ENCODE data around the gene DOK3. TPM values are rescaled to one million over a fixed set of nuclear protein-coding genes. Genes with fewer than 3 reads are reported as not detected.

Gene DOK3
- total and polyA plus RNA-seq, 10 of the 15 experiments (the other 5 are each of a cell fraction or from before 2014, with no cell fraction given): 6.6 to 107 (median 52.1) TPM

- Histone ChIP-seq H3K9me3 (replicated peaks; ENCODE audit: control insufficient read depth, insufficient read depth, low read length) (no peaks in the 10 kb centered on the region), H3K4me3 (no peak overlapping the region), H3K27me3 (replicated peaks in 1 of 2; ENCODE audit: control insufficient read depth in 2 of 2, insufficient read depth in 2 of 2, low read length in 1 of 2) (no peaks in the 10 kb centered on the region), H3K9ac (ENCODE audit: control insufficient read depth, insufficient read depth, low read length) (no peak overlapping the region), H4K20me1 (ENCODE audit: control insufficient read depth, insufficient read depth) (no peaks in the 10 kb centered on the region), H3K27ac (ENCODE audit: control insufficient read depth, insufficient read depth) (no peak overlapping the region), H3K36me3 (ENCODE audit: control insufficient read depth in 2 of 2, insufficient read depth in 2 of 2, low read length in 1 of 2) (peaks cover 6 to 25% of the 10 kb centered on the region in 2 experiments; a peak in 3 of 4 replicates), H2AFZ (ENCODE audit: control insufficient read depth, low read depth, low read length) (no peak overlapping the region), H3K4me1 (ENCODE audit: control insufficient read depth, insufficient read depth, low read length) (no peaks in the 10 kb centered on the region), H3K79me2 (ENCODE audit: control insufficient read depth, insufficient read depth, low read length) (no peaks in the 10 kb centered on the region), H3K4me2 (ENCODE audit: control insufficient read depth, insufficient read depth) (no peak overlapping the region)
- DNase-seq (ENCODE audit: low read depth, low spot score): no peak
- RAD21 ChIA-PET (ENCODE audit: unreplicated experiment): no interaction called here
- POLR2A ChIA-PET: interaction anchor here (1.7 kb wide), 1 partner anchor 20 kb away, joined by 3 read pairs; no protein-coding TSS in a partner anchor
- SMC1A ChIA-PET (ENCODE audit: uncharacterized antibody, unreplicated experiment): no interaction called here
- in situ Hi-C loops (cut with MboI): no loop called here
- no peak for TF ChIP-seq SMAD1 (IDR thresholded peaks at IDR 0.05; ENCODE audit: low read depth, partially characterized antibody)
- no peak for TF ChIP-seq CEBPZ (IDR thresholded peaks at IDR 0.05; ENCODE audit: low read depth, low read length)
- no peak for TF ChIP-seq ZNF24 (IDR thresholded peaks at IDR 0.05)
- no peak for TF ChIP-seq RB1 (IDR thresholded peaks at IDR 0.05; ENCODE audit: borderline replicate concordance)
- no peak for TF ChIP-seq ZSCAN29 (IDR thresholded peaks at IDR 0.05)
- TF ChIP-seq RAD51 (IDR thresholded peaks at IDR 0.05): no peak
- no peak for TF ChIP-seq NFYA (IDR thresholded peaks at IDR 0.05; ENCODE audit: borderline replicate concordance, low read depth, low read length)
- no peak for TF ChIP-seq POLR2AphosphoS2 (IDR thresholded peaks at IDR 0.05; ENCODE audit: low read depth, low read length)
- no peak for TF ChIP-seq CEBPB (IDR thresholded peaks at IDR 0.05; ENCODE audit: borderline replicate concordance in 1 of 2, low read depth in 2 of 2, low read length in 2 of 2)
- BruUV-seq (replicated peaks): no TSS peak
- CTCF ChIA-PET: interaction anchor here (1.2 to 1.3 kb wide), 2 partner anchors 10 to 23 kb away, joined by 3 to 4 read pairs; no protein-coding TSS in a partner anchor
- ATAC-seq: no peak
- 77% methylated on average over 3 of the region's 3 CpGs for WGBS (ENCODE audit: insufficient coverage, insufficient replicate concordance, low lambda C conversion rate, missing lambda C conversion rate)
- intact Hi-C loops (cut with micrococcal nuclease; ENCODE audit: unreplicated experiment): no loop called here
- no peak for FAIRE-seq
These were observed 21.0 kb upstream of the DOK3 start for GRCh38 chr5:177530638-177531037.

All from GM12878 (cell line).